SW 1271 (cell line): Measurements from ENCODE around the gene MED8.

ENCODE experiments used
- DNase-seq, 2 experiments: peaks; one replicate each; lab custom pipeline; 2025; lab: John Stamatoyannopoulos, UW

The MED8 gene

GRCh38 chr1:43389326-43390313, at the start of gene MED8, which contains the start of gene SZT2:
MED8 (minus strand) TSS chr1:43389800; CDS start chr1:43389764, 36 bp downstream.
SZT2 (plus strand) TSS chr1:43389899; CDS start chr1:43389969, 70 bp downstream.
- DNase-seq, result peak; percentile 75 to 92

GRCh38 chr1:43438953-43439581, 49.5 kb upstream of the MED8 start:
- DNase-seq, result no peak

- no peak for DNase-seq
Observed at GRCh38 chr1:43438576-43438952, 49.0 kb upstream of the MED8 start.

GRCh38 chr1:43438006-43438405, 48.4 kb upstream of the MED8 start:
- DNase-seq, result no peak

- no peak for DNase-seq
Observed at GRCh38 chr1:43437031-43437973, 47.7 kb upstream of the MED8 start.

- DNase-seq, result no peak
Observed at GRCh38 chr1:43436371-43436770, 46.8 kb upstream of the MED8 start.

DNA sequence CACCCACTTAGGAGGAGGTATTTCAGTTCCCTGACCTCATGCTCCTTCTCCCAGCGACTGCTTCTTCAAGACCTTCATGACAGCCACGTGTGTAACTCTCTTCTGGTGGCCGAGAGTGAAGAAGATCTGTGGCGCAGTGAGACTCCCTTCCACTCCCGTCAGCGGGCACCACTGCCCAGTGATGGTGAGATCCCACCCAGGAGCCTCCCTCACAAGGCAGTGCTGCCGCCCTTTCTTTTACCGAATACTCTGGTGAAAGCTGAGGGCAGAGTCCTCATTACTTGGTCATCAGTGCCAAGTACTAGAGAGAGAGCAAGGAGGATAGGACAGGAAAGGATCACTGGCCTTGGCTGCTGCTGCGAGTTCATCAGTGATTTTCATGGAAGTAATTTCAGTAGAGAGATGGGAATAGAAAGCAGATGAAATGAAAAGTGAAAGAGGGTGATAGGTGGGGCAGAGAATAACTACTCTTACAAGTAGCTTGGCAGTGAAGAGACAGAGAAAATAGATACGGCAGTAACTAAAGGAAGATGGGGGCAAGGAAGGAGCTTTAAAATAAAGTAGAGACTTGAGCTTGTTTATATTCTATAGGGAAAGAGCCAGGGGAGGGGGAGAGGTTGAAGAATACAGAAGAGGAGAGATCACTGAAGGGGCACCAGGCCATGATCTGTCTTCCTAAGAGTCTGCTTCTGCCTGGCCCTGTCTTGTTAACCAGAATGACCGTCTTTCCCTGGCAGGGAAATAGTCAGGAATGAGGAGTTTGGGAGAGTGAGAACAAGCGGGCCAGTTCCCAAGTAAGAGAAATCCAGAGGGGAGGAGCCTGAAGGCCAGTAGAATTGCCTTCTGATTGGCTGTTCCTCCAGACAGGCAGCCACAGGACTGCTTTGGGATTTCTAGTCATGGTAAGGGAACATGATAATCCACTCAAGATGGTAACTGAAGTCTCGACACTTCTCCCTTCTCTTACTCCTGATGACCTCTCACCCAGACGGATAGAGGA, 45.8 kb upstream of the MED8 start:
- DNase-seq, result no peak

- no peak for DNase-seq
Observed at GRCh38 chr1:43434256-43434655, 44.7 kb upstream of the MED8 start.

GRCh38 chr1:43432907-43433306, 43.3 kb upstream of the MED8 start:
- DNase-seq, result no peak

DNA sequence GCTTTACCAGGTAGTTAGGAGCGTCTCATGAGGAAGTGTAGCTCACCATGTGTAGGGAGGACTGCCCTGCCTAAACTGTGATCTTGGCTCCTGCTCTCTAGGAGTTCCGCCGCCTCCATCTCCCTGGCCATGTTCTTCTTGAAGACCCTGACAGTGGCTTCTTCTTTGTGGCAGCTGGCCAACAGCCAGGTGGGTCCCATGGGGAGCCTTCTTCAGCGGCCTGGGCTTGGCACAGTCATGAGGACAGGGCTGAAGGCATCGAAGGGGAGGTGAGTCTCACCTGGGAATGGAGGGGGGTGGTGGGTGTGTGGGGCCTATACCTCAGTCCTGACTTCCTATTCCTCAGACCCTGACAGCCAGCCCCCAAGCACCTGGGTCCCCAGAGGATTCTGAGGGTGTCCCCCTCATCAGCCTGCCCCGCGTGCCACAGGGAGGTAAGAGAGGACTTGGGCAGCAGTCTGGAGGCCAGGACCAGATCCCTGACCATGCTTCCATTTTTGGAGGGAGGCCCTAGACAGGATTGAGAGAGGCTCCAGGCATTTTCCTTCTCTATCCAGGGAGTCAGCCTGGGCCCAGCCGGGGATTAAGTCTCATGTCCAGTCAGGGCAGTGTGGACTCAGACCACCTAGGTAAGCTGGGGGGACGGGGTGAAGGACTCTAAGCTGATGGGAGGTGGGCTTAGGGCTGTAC, 42.7 kb upstream of the MED8 start:
- no peak for DNase-seq

DNA sequence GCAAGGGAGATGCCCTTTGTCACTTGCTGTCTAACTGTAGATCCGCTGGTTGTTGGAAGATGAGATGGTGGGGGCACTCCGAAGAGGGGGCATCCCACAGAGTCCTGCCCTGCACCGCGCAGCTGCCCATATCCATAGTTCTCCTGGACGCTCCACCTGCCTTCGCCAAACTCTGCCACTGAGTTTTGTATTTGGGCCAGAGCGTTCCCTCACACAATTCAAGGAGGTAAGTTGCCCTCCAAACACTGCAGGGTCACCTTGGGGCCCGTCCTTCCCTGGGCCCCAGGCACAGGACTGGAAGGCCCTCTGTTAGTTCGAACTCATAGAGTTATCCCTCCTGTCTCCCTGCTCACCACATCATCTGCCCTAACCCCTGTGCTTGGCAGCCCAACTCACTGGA, 42.1 kb upstream of the MED8 start:
- no peak for DNase-seq

GRCh38 chr1:43430831-43431230, 41.2 kb upstream of the MED8 start:
- DNase-seq, result no peak

- DNase-seq, result no peak
Observed at GRCh38 chr1:43427941-43428340, 38.3 kb upstream of the MED8 start.

DNA sequence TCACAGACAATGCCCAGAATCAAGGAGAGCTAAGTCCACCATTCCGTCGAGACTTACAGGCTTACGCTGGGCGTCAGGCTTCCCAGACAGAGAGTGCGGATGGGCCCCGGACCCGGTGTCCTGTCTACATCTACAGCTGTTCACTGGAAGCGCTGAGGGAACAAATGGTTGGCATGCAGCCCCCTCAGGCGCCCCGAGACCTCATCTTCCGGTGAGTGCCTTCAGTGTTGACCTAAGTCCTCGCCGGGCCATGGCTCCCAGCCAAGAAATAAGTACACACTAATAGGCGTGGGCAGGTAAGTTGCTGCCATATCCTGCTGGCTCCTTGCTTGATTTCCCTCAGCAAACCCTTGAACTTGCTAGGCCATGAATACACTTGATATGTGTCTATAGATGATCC, 37.9 kb upstream of the MED8 start:
- no peak for DNase-seq

- no peak for DNase-seq
Observed at GRCh38 chr1:43426221-43426620, 36.6 kb upstream of the MED8 start.

- DNase-seq, result no peak
Observed at GRCh38 chr1:43425045-43425444, 35.4 kb upstream of the MED8 start.

GRCh38 chr1:43423672-43424550, 34.3 kb upstream of the MED8 start:
- no peak for DNase-seq

DNA sequence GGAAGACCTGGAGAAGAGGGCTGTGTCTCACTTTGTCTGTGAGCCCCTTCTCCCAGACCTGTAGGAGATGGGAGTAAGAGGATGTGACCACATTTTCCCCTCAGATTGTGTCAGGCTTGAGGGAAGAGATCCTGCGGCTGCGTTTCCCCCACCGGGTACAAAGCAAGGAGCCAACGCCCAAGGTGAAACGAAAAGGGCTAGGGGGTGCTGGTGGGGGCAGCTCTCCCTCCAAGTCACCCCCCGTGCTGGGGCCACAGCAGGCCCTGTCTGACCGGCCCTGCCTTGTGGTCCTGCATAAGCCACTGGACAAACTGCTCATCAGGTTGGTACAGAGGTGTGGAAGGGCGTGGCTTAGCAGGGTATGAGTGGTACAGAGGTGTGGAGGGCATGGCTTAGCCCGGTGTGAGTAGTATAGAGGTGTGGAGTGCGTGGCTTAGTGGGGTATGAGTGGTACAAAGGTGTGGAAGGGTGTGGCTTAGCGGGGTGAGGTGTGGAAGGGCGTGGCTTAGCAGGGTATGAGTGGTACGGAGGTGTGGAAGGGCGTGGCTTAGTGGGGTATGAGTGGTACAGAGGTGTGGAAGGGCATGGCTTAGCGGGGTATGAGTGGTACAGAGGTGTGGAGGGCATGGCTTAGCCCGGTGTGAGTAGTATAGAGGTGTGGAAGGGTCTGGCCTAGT, 33.5 kb upstream of the MED8 start:
- DNase-seq, result no peak
